ENCODE measurements around the gene CECR2.
"Not testable (repeated sequence)": the region's sequence is repeated elsewhere in the genome, so short reads cannot be mapped to it uniquely, and the experiment has no call there.

Gene CECR2

DNA sequence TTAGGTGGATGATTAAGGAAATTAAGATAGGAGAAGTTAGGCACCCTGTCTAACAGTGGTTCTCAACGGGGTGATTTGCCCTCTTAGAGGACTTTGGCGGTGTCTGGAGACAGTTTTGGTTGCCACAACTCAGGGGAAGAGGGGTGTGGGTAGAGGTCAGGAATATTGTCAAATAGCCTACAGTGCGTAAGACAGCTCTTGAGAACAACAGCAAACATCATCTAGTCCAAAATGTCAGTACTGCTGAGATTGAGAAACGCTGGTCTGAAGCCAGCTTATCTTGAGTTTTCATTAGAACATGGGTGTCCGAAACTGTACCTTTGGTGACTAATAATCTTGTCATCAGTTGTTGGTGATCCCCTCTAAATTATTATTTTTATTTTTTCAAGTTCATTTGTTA lies 38.4 kb downstream of the CECR2 start:
- FAIRE-seq = no peak

DNA sequence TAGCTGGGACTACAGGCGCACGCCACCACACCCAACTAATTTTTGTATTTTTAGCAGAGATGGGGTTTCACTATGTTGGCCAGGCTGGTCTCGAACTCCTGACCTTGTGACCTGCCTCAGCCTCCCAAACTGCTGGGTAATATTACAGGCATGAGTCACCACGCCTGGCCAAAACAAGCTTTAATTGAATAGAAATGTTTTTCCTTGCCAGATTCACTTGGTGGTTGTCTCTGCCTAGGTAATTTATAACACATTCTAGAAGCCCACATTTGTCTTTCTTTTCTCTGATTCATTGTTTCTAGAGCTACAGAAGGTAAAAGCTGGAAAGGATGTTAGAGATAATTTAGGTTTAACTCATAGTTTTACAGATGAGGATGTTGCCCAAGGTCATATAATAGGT lies 41.3 kb downstream of the CECR2 start:
- no peak for FAIRE-seq

DNA sequence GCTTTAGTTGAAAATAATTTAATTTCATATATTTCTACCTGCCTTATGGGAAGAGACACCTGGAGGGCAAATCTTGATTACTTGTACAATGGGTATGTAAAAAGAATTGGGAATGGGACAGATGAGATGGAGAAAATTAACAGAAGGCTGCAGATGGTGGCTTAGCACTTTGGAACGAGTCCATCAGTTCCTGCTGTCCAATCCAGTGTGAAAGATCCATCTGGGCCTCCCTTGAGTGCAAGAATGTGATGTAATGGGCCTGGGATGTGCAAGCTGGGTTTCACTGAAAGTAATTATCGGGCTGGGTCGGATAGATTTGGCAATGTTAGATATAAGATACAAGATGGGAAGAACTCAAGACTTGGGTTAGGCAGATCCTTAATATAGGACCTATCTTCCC lies 42.0 kb downstream of the CECR2 start:
- FAIRE-seq = no peak

DNA sequence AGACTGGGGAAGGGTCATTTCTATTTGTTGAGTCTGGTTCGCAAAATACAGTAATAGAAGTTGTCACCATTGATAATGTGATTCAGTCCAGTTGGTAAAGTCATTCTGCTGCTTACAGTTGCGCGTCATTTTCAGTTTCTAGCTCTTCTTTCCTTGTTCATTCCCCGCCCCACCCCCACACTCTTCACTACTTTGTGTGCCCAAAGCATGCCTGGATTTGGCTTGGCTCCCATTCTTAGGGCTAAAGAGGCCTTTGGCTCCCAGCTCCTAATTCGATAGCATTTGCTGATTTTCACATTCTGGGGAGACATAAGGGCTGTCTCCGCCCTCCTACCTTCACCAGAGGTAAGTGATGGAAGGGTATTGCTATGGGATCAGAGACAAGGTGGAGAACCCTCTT lies 43.0 kb downstream of the CECR2 start:
- no peak for FAIRE-seq

DNA sequence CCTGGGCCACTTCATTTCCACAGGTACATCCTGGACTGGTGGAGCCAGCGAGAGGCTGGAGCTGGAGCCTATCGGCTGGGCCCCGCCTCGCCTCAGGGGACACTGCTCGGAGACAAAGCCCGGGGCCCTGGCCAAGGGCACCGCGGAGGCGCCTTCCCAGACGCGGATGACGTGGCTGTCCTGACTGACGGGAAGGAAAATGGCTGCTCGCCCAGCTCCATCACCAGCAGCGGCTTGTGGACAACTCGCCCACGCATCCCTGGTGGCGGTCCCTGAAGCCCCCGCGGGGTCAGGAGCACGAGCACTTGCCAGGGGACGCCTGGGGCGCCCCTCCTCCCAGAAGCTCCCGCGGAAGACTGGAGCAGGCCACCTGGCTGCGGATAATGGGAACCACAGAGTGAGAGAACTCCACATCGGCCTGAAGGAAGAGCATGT lies 49.6 kb downstream of the CECR2 start:
- no peak for FAIRE-seq

DNA sequence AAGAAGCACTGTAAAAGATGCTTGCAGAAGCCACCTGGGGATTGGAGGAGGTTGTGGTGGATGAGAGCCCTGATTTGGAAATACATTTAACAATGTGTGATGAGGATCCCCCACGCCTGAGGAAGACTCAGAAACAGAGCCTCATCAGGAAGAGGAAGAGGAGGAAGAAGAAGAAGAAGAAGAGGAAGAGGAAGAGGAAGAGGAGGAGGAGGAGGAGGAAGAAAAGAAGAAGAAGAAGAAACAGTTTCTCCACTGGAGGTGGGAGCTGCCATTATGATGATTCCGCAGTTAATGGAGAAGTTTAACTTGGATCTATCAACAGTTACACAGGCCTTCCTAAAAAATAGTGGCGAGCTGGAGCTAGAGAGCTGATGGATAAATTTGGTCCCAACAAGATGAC lies 50.1 kb downstream of the CECR2 start:
- no peak for FAIRE-seq

DNA sequence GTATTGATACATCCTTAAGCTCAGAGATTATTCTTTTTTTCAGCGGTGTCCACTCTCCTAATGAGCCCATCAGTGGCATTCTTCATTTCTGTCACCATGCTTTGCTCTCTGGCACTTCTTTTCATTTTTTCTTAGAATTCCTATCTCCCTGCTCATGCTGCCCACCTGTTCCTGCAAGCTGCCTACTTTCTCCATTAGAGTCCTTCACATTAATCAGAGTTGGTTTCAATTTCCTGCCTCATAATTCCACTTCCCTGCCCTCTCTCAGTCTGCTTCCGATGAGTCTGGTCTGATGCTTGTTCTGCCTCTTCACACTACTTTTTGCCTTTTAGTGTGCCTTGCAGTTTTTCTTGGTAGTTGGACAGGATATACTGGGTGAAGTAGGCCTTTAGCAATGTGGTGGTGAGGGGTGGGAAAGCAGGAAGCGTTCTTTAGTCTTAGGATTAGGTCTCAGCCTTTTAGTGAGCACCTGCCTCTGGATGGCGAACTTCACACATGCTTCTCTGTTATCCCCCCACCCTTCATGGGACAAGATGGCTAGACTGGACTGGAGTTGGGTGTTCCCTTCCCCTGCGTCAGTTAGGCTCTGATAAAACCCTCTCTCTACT lies 53.6 kb downstream of the CECR2 start:
- FAIRE-seq = no peak

DNA sequence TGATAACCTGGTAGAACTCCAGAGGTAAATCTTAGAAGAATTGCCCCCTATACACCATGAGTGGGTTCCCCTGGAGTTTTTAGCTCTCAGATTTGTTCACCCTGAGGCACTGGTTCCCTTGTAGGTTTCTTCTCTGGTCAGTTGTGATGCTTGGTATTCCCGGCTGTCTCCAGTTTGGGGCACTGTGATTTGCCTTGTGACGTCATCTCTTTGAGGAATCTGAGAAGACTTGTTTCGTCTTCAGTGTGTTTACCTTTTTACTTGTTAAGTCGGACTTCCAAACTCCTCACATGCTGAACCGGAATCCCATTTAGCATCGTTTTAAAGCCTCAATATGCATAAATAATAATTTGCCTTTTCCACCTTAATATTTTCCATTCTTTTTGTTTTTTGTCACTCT lies 54.4 kb downstream of the CECR2 start:
- FAIRE-seq = no peak

DNA sequence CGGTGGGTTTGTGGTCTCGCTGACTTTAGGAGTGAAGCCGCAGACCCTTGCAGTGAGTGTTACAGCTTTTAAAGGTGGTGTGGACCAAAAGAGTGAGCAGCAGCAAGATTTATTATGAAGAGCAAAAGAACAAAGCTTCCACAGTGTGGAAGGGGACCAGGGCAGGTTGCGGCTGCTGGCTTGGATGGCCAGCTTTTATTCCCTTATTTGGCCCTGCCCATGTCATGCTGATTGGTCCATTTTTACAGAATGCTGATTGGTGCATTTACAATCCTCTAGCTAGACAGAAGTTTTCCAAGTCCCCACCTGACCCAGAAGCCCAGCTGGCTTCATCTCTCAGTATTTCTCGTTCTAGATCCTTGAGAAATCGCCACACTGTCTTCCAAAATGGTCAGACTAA lies 58.3 kb downstream of the CECR2 start:
- FAIRE-seq = not testable (repeated sequence)

DNA sequence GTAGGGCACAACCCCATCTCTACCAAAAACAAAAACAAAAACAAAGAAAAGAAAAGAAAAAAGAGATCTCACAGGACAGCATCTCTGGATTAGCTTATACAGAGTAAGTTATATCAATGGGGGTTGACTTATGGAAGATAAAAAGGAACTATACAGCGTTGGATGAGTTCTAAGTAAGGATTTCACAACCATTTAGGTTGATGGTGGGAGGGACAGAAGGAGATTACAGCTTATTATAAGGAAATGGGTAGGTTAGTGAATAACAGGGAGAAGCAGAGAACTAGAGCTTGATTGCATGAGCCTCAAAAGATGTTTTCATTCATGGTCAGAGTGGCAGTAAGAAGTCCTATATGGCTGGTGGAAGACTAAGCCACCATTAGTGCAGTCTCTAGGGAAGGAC lies 60.3 kb downstream of the CECR2 start:
- FAIRE-seq = no peak

DNA sequence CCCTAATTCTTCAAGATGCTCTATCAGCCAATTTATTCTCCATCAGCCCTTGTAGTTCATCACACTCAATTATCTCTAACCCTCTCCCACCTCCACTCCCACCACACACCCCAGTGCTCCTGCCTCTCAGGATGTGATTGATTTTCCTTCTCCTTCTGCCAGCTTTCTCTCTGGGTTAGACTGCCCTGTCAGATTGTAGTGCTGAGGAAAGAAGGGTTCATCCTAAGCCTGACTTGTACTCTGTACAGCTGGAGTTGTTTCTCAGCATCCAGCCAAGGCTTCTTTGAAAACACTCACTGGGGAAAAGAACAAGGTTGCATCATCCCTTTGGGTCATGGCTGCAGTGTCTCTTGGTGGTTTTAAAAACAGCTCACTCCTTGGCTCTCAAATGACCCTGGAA lies 61.2 kb downstream of the CECR2 start:
- no peak for FAIRE-seq

DNA sequence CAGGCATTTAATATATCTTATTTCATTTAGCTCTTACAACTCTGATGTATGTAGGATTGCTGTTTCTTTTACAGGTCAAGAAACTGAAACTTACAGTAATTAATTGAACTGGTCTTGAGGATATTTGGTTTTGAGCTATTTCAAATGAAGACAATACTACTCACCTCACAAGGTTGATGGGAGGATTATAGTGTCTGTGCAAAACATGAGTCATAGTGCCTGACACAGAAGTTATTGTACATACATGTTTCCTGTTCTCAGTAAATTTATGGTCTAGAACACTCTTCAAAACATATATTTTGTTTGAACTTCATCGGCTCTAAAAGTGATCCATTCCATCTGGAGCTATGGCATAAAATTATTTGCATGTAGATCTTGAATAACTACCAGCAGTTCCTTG lies 61.9 kb downstream of the CECR2 start:
- FAIRE-seq = no peak

DNA sequence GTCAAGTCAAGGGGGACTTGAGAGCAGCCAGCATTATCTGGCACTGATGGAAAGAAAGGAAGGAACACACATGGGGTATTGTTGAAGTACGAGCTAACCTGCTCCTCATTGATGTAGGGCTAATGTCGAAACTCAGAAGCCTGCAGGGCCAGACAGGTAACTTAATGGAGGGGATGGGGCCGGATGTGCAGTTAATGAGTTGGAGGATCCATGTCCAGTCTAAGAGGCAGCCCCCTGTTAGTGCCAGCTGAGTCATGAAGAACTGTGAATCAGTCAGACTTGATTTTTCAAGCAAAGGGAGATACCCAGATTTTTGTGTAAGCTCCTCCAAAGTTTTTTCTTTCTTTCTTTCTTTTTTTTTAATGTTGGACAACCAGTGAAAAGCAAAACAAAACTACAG lies 65.6 kb downstream of the CECR2 start:
- FAIRE-seq = no peak

DNA sequence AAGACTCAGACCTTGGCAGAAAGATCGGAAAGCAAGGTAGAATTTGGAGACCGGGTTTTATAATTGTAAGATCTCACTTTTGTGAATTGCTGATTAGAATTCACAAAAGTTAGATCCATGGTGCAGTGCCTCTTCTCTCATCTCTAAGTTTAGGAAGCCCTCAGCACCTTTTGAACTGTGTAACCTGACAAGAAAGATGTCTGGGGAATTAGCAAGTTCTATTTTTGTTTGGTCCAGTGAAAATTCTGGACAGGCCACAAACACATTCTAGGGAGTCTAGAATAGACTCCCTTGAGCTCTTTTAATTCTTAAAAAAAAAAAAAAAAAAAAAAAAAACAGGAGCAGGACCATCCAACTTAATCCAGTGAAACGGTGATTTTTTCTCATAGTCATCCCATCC lies 66.1 kb downstream of the CECR2 start:
- no peak for FAIRE-seq

DNA sequence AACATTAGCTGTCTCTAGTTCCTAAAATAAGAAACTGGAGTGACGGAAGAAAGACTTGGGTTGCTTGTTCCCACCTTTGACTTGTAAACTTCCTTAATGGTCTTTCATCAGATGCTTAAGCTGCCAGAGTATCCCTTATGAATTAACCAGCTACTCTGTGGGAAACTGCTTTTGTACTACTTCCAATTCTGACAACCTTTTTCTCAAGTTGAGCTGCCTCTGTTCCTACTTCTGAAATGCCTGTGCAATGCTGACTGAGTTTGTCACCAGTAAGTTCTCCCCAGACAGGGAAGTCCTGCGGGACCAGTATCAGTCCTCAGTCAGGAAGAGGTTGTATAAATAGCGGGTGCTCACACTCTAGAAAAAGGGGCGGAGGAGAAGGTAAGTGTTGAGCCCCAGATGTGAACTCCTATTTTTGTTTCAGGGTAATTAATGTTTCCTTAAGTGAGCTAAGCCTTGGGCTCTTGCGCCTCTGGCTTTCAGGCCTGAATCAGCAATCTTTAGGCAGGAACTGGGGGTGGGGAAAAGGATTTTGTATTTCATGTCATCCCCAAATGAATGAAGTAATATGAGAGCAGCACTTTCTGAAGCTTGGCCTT lies 67.2 kb downstream of the CECR2 start:
- no peak for FAIRE-seq

DNA sequence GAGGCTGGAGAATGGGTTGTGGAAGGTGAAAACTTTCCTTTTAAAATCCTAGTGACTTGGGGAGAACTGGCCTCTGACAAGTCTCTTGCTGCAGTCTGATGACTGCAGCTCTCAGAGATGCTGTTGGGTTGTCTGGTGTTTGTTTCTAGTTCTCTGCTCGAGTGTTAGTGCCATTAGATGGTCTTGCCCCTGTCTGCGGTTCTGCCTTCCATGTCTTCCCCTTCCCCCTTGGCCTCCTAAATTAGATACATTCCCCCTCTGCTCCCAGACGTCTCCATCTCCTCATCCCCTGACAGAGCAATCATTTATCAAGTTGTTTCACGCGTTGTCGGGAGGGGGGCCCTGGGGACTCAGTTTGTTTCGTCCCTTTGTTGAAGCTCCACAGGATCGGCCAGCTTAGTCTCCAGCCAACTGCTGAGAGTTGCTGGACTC lies 67.7 kb downstream of the CECR2 start:
- no peak for FAIRE-seq

DNA sequence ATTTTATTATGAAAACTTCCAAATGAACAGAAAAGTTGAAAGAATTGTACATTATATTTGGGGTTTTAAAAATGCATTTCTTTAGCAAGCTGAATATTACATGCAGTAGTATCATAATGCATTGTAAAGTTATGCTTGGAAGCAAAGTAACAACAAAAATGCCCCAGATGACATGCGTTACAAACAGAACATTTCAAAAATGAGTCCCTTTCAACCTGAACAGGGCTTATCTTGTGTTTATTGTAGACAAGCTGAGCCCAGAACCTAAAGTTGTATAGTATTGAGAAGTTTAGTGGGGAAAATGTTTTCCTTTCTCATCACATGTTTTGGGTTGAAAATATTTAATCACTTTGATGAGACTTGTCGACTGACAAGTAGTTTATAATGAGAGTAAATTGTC lies 68.8 kb downstream of the CECR2 start:
- no peak for FAIRE-seq

DNA sequence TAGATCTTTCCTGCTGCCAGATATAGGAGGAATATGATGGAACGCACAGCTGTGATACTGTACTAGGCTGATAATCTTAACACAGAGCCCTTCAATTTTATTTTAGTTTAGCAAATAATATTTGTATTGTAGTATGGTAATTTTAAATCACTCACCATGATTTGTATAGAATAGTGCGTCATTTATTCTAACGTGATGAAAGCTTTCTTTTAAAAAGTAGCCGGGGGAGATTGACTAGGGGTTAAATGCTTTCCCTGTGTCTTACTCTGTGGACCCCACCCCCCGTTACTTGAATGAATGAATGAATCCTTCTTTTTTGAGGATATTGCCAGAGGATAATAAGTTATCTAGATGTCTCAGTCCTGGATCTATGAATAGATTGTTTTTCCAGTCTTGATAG lies 72.1 kb downstream of the CECR2 start:
- no peak for FAIRE-seq

DNA sequence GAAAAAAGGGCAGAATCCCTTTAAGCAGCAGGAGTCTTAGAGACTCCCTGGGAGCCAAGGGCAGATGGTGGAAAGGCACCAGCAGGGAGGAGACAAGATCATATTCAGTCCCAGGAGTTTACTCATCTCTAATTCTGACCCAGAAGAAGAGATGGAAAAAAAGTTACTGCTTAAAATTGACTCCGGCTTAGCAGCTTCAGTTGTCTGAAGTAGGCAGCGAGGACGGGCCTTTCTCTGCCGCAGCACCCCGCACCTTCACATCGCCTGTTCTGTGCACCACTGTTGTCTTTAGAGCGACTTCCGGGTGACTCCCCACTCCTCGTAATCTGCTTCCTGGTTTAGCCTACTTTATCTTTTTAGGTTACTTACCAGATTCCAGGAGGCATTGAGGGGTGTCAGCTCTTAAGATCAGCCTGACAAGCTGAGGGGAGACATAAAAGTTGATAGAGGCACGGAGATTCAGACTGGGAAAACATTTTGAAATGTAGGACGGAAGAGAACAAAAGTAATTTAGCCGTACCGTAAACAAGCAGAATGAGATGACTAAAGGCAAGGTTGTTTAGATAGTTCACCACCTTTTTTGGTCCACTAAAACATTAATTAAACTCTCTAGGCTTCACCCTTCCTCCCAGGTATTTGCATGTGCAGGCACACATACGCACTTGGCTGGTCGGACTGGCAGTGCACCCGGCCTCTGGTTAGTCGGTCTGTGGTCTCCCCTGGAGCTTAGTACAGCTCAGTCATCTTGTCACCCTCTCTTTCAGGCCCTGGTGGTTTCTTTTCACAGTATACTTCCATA lies 74.3 kb downstream of the CECR2 start:
- no peak for FAIRE-seq

DNA sequence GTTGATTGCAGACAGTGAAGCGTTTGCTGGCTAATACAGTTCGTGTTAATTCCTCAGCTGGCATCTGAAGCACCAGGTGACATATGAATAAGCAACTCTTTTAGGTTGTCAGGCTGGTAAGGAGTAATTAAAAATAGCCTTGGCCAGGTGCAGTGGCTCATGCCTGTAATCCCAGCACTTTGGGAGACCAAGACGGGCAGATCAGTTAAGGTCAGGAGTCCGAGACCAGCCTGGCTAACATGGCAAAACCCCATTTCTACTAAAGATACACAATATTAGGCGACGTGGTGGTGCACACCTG lies 74.9 kb downstream of the CECR2 start:
- no peak for FAIRE-seq

DNA sequence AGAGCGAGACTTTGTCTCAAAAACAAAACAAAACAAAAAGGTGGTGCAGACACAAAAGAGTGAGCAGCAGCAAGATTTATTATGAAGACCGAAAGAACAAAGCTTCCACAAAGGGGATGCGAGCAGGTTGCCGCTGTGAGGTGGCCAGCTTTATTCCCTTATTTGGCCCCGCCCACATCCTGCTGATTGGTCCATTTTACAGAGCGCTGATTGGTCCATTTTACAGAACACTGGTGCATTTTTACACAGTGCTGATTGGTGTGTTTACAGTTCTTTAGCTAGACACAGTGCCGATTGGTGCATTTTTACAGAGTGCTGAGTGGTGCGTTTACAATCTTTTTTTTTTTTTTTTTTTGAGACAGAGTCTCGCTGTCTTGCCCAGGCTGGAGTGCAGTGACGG lies 77.4 kb downstream of the CECR2 start:
- FAIRE-seq = no peak

DNA sequence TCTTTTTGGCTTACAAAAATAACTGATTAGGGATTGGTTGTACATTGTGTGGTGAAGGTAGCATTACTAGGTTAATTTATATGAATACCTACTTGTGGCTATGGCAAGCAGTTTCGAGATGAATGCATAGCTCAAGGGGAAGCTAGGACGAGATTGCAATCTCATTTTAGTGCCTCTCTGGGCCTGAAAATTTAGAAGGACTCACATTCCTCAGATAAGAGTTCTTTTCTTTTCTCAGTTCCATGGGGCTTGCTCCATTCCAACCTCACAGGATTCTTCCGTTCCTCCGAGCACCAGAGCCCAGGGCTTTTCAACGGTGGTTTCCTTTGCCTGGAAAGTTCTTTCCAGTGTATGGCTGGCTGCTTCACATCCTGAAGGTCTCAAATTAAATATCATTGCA lies 82.1 kb downstream of the CECR2 start:
- no peak for FAIRE-seq

DNA sequence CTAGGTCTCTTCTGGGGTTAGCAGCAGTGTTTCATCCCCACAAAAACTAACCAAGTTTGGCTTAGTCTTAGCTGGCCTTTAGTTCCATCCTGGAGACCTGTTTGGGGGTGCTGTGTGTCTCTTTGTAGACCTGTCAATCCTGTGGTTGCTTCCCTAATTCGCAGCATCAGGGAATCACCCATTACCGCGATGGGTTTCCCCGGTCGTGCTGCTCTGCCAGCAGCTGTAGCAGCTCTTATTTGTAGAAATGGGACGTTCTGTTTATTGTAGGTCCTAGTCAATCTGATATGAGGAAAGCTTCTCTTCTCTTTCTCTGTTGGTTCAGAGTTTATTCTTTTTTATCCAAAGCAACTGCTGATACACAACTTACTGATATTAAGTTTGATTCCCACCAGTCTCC lies 91.6 kb downstream of the CECR2 start:
- no peak for FAIRE-seq

DNA sequence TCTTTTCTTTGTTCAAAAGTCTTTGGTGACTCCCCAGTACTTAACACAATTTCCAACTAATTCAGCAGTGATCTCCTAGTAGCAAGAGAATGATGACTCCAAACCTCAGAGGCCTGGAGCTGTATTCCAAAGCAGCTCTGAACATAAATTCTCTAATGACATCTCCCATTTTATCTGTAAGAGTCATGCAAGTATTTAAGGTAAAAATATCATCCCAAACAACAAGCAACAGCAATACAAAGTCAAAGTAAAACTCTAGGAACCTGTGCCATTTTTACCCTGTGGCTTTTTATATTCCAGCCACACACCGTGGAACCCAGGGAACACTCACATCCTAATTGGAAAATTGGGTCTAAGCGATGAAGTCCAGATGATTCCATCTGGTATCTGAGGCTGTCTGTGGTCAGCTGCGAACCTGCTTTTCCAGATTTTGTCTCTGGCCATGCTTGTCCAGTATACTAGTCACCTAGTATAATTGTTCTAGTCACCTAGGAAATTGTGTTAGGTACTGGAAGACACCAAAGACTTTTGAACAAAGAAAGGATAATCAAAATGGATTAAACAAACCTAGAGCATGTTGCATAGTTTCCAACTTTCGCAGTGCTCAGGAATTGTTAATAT lies 101.7 kb downstream of the CECR2 start:
- no peak for FAIRE-seq

Data from A204.1 (cell line).